ENCODE data around the gene KREMEN1.

Gene KREMEN1

DNA sequence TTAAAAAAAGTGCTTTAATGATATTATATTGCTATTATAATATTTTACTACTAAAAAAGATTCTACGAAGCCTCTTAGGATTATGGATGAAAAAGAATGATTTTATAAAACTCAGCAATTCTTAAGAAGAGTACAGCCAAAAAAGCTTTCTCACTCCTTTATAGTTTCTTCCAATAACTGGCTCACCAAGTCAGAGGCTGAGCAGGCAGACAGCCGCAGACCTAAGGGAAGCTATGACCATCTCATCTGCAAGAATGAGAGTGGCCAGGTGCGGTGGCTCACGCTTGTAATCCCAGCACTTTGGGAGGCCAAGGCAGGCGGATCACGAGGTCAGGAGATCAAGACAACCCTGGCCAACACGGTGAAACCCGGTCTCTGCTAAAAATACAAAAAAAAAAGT is 120.2 kb downstream of the KREMEN1 start:
- H3K9ac ChIP-seq (ENCODE audit: insufficient read length), result no peak overlapping the region
- H3K36me3 ChIP-seq (ENCODE audit: insufficient read depth, low read length), result no peaks in the 10 kb centered on the region
- no peak for DNase-seq (ENCODE audit: low read depth, low spot score)
- no peak overlapping the region for H3K4me3 ChIP-seq
- TF ChIP-seq FOXP2 (optimal IDR thresholded peaks at IDR 0.05; ENCODE audit: control extremely low read depth, extremely low read length, insufficient read depth) (no peak), EZH2 (IDR thresholded peaks at IDR 0.05) (no peak)
- no peaks in the 10 kb centered on the region for H3K9me3 ChIP-seq (ENCODE audit: low read depth, low read length)
- no peak overlapping the region for H3K27ac ChIP-seq

DNA sequence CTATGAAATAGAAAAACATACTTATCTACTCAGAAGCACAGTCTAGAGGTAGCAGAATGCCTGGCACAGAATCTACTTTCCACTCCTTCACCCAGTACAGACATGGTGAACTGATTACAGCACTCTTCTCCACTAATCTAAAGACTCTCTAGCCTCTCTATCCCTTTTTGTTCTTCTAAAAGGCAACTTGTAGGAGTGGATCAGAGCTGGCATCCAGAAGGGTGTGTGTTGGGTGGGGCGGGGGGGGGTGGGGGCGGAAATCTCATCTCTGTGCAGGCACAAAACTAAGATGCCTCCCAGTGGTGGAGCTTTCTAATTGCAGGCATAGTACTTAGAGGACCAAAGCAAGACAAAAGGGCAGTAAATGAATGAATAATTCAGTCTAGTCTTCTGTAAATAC is 121.3 kb downstream of the KREMEN1 start:
- no peaks in the 10 kb centered on the region for H3K36me3 ChIP-seq (ENCODE audit: insufficient read depth, low read length)
- H3K4me3 ChIP-seq, result no peak overlapping the region
- H3K27ac ChIP-seq, result no peak overlapping the region
- H3K9me3 ChIP-seq (ENCODE audit: low read depth, low read length), result no peaks in the 10 kb centered on the region
- no peak overlapping the region for H3K9ac ChIP-seq (ENCODE audit: insufficient read length)
- TF ChIP-seq FOXP2 (optimal IDR thresholded peaks at IDR 0.05; ENCODE audit: control extremely low read depth, extremely low read length, insufficient read depth), result no peak
- no peak for TF ChIP-seq POLR2AphosphoS5 (IDR thresholded peaks at IDR 0.05; ENCODE audit: borderline replicate concordance, low read depth, low read length)
- TF ChIP-seq EZH2 (IDR thresholded peaks at IDR 0.05), result no peak
- DNase-seq (ENCODE audit: low read depth, low spot score), result no peak

DNA sequence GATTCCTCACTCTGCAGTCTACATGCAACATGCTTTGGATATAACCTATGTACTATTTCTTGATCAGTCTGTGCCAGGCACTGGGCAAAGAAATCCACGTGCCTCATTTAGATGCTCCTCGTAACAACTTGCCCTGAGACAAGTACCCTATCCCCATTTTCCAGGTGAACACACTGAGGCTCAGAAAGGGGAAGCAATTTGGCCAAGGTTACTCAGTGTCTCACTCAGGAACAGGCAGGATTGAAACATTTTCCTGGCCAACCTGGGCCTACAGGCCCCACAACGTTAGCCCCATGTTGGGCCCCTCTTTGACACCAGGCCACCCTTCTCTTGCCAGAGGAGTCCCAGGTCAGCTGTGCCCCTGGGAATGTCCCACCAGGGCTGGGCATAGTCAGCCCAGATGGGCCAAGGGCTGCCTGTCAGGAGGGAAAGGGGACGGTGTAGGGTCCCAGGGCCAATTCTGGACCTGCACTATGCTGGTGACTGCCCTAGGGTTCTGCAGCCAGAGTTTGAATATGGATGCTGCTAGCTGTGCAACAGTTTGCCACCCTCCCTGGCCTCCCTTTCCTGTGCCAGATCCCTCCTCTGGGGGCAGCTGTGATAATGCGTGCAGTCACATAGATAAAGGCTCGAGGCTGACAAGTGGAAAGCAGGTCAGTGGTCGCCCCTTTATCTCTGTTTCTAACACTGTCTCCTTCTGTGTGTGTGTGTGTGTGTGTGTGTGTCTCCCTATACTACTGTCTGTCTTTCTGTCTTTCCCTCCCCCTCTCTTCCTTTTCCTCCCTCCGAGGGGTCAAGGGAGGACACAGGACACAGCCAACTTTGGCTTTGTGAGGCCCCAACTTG is 122.5 kb downstream of the KREMEN1 start:
- no peak overlapping the region for H3K4me3 ChIP-seq
- H3K9ac ChIP-seq (ENCODE audit: insufficient read length), result no peak overlapping the region
- no peaks in the 10 kb centered on the region for H3K9me3 ChIP-seq (ENCODE audit: low read depth, low read length)
- DNase-seq (ENCODE audit: low read depth, low spot score), result no peak
- H3K27ac ChIP-seq, result no peak overlapping the region
- H3K36me3 ChIP-seq (ENCODE audit: insufficient read depth, low read length), result no peaks in the 10 kb centered on the region
- TF ChIP-seq EZH2 (IDR thresholded peaks at IDR 0.05) (no peak), FOXP2 (optimal IDR thresholded peaks at IDR 0.05; ENCODE audit: control extremely low read depth, extremely low read length, insufficient read depth) (no peak), POLR2AphosphoS5 (IDR thresholded peaks at IDR 0.05; ENCODE audit: borderline replicate concordance, low read depth, low read length) (no peak)

DNA sequence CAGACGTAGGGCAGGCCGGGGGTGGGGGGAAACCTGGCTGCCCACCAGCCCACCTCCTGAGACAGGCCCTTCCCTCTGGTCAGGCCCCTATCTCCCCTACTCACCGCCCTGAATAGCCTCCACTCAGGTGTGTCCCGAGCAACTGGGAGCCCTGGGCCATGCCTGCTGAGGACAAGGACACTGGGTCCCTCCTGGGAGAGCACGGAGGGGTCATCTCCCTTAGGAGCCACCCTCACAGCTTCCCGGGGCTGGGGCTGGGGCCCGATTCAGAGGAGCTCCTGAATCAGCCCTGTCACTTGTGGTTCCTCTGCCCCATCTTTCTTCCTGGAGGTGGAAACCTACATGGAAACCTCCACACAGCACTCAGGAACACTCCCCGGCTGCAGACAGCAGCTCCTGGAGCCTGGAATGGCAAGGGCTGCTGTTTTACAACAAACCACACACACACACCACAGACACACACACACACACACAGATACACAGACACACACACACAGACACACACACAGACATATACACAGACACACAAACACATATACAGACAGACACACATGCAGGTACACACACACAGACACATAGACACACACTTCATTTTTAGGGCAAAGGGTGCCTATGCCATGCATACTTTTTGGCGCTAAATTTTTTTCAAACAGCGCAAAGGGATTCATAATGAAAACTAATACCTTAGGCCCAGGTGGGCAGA is 123.3 kb downstream of the KREMEN1 start:
- TF ChIP-seq POLR2AphosphoS5 (IDR thresholded peaks at IDR 0.05; ENCODE audit: borderline replicate concordance, low read depth, low read length) (no peak), EZH2 (IDR thresholded peaks at IDR 0.05) (no peak), FOXP2 (optimal IDR thresholded peaks at IDR 0.05; ENCODE audit: control extremely low read depth, extremely low read length, insufficient read depth) (no peak)
- H3K9ac ChIP-seq (ENCODE audit: insufficient read length), result no peak overlapping the region
- no peak for DNase-seq (ENCODE audit: low read depth, low spot score)
- H3K36me3 ChIP-seq (ENCODE audit: insufficient read depth, low read length), result no peaks in the 10 kb centered on the region
- H3K4me3 ChIP-seq, result no peak overlapping the region
- H3K27ac ChIP-seq, result no peak overlapping the region
- H3K9me3 ChIP-seq (ENCODE audit: low read depth, low read length), result no peaks in the 10 kb centered on the region

DNA sequence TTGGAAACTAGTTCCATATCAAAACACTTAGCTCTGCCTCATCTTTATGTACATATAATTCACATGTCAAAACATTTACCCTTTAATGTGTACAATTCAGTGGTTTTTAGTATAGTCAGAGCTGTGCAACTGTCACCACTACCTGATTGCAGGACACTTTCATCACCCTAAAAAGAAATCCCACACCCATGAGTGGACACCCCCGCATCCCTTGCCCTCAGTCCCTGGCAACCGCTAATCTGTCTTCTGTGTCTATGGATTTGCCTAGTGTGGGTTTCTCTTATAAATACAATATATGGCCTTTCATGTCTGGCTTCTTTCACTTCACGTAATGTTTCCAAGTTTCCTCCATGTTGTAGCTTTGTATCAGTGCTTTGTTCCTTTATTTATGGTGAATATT is 124.3 kb downstream of the KREMEN1 start:
- Histone ChIP-seq H3K36me3 (ENCODE audit: insufficient read depth, low read length) (no peaks in the 10 kb centered on the region), H3K27ac (no peak overlapping the region), H3K9me3 (ENCODE audit: low read depth, low read length) (no peaks in the 10 kb centered on the region), H3K4me3 (no peak overlapping the region), H3K9ac (ENCODE audit: insufficient read length) (no peak overlapping the region)
- TF ChIP-seq POLR2AphosphoS5 (IDR thresholded peaks at IDR 0.05; ENCODE audit: borderline replicate concordance, low read depth, low read length) (no peak), EZH2 (IDR thresholded peaks at IDR 0.05) (no peak), FOXP2 (optimal IDR thresholded peaks at IDR 0.05; ENCODE audit: control extremely low read depth, extremely low read length, insufficient read depth) (no peak)
- no peak for DNase-seq (ENCODE audit: low read depth, low spot score)

DNA sequence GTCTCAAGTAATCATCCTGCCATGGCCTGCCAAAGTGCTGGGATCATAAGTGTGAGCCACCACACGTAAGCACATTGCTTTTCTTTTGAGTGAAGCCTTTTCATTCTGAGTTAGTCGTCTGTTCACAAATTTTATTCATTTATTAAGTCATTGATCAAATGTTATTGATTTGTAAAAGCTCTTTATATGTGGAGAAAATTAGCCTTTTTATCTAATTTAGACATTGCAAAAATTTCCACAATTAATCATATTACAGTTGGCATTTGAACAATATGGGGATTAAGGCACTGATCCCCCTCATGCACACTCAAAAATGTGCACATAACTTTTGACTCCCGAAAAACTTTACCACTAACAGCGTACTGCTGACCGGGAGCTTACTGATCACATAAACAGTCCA is 125.4 kb downstream of the KREMEN1 start:
- TF ChIP-seq POLR2AphosphoS5 (IDR thresholded peaks at IDR 0.05; ENCODE audit: borderline replicate concordance, low read depth, low read length) (no peak), EZH2 (IDR thresholded peaks at IDR 0.05) (no peak), FOXP2 (optimal IDR thresholded peaks at IDR 0.05; ENCODE audit: control extremely low read depth, extremely low read length, insufficient read depth) (no peak)
- Histone ChIP-seq H3K27ac (no peak overlapping the region), H3K9me3 (ENCODE audit: low read depth, low read length) (no peaks in the 10 kb centered on the region), H3K36me3 (ENCODE audit: insufficient read depth, low read length) (no peaks in the 10 kb centered on the region), H3K9ac (ENCODE audit: insufficient read length) (no peak overlapping the region), H3K4me3 (no peak overlapping the region)
- no peak for DNase-seq (ENCODE audit: low read depth, low spot score)

DNA sequence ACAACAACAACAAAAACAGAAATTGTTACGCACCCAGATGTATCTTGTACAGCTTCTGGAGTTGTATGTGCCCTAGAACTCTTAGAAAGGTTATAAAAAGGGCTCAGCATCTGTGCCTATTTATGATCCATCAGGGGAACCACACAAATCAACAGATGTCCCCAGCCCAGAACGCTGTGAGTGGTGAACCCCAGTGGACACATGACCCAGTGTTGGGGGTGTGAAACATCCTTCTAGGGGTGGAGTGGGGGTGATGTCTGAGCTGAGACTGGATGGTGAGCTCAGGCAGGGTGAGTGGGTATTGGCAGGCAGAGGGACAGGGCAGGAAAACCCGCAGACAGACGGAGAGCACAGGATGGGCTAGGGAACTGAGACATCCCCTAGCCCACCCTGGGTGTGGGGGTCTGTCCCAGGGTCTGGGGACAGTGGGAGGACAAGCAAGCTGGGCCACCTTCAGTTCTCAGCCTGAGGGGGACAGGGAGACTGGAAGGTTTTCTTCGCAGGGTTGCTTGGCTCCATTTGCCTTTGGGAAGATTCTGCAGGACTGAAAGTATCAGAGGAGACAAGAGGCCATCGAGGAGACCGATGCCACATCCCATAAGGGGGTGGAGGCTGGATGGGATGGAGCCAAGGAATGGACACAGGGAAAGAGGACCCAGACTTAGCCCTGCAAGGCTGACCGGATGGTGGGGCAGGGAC is 127.0 kb downstream of the KREMEN1 start:
- Histone ChIP-seq H3K27ac (no peak overlapping the region), H3K36me3 (ENCODE audit: insufficient read depth, low read length) (no peaks in the 10 kb centered on the region), H3K9me3 (ENCODE audit: low read depth, low read length) (no peaks in the 10 kb centered on the region), H3K4me3 (no peak overlapping the region), H3K9ac (ENCODE audit: insufficient read length) (no peak overlapping the region)
- no peak for TF ChIP-seq EZH2 (IDR thresholded peaks at IDR 0.05)
- no peak for TF ChIP-seq POLR2AphosphoS5 (IDR thresholded peaks at IDR 0.05; ENCODE audit: borderline replicate concordance, low read depth, low read length)
- TF ChIP-seq FOXP2 (optimal IDR thresholded peaks at IDR 0.05; ENCODE audit: control extremely low read depth, extremely low read length, insufficient read depth), result no peak
- DNase-seq (ENCODE audit: low read depth, low spot score), result no peak

DNA sequence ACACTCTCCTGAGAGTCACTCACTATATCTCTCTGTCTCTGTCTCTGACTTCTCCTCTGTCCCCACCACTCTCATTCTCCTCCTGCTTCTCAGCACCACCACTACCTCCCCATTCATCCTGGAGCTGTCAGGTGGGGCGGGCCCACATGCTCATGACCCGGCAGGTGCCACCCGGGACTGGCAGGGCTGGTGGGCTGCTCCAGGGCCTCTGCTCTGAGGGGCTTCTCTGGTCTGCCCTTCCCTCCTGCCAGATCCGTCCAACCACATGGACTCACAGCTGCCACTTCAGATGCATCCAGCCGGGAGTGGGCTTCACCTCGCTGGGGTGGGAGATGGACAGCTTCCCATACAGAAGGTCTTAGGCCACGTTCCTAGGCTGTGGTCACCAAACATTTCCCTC is 128.1 kb downstream of the KREMEN1 start:
- H3K36me3 ChIP-seq (ENCODE audit: insufficient read depth, low read length), result no peaks in the 10 kb centered on the region
- no peak overlapping the region for H3K4me3 ChIP-seq
- H3K9me3 ChIP-seq (ENCODE audit: low read depth, low read length), result no peaks in the 10 kb centered on the region
- H3K9ac ChIP-seq (ENCODE audit: insufficient read length), result no peak overlapping the region
- no peak for TF ChIP-seq POLR2AphosphoS5 (IDR thresholded peaks at IDR 0.05; ENCODE audit: borderline replicate concordance, low read depth, low read length)
- H3K27ac ChIP-seq, result no peak overlapping the region
- DNase-seq (ENCODE audit: low read depth, low spot score), result no peak

All from SK-N-MC (cell line).